ENCODE measurements around the gene CAMTA1. TPM values are rescaled to one million over a fixed set of nuclear protein-coding genes. Genes with fewer than 3 reads are reported as not detected.

Gene CAMTA1
- total RNA-seq, 1 experiment from 2014 or later: 69.5 TPM

DNA sequence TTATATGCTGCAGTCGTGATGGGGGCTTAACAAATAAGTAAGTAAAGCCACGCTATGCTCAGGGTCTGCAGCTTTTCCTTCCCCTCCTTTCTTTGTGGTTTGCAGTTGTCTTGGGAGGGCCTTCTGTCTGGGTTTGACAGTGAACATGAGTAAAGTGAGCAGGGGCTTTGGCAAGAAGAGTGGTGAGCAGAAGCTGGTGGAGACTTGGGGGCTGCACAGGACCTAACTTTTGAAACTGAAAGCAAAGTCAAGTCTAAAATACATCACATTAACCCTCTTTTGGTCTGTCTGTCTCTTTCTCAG is 617.2 kb downstream of the CAMTA1 start:
- H3K4me1 ChIP-seq (ENCODE audit: control insufficient read depth in 1 of 2, insufficient read depth in 2 of 2, low read length in 2 of 2): peaks cover 17 to 24% of the 10 kb centered on the region in 2 experiments
- H3K9me2 ChIP-seq (ENCODE audit: insufficient read depth): no peaks in the 10 kb centered on the region
- H3K4me2 ChIP-seq (ENCODE audit: low read length): peak overlapping the region; percentile 67
- peak overlapping the region; percentile 34; the same call in 1 of the 2 replicates for H3K9ac ChIP-seq (ENCODE audit: low read length)
- peak overlapping the region; percentile 36 for H3K27ac ChIP-seq (ENCODE audit: low read depth, low read length)
- H3K27me3 ChIP-seq (ENCODE audit: insufficient read depth, low read length): no peaks in the 10 kb centered on the region
- H3K9me3 ChIP-seq (ENCODE audit: control insufficient read depth in 1 of 2, insufficient read depth in 1 of 2, low read depth in 1 of 2, low read length in 2 of 2): peaks cover 0 to 5% of the 10 kb centered on the region in 2 experiments; a peak in 1 of 4 replicates
- ATAC-seq: no peak
- H3K4me3 ChIP-seq (replicated peaks in 1 of 2; ENCODE audit: low read depth in 1 of 2, low read length in 2 of 2): no peak overlapping the region
- TF ChIP-seq ATF3 (IDR thresholded peaks at IDR 0.05) (no peak), ZFX (IDR thresholded peaks at IDR 0.05) (no peak), SRF (IDR thresholded peaks at IDR 0.05; ENCODE audit: low read depth) (no peak), POLR2AphosphoS5 (IDR thresholded peaks at IDR 0.05; ENCODE audit: low read depth, low read length) (no peak), REST (IDR thresholded peaks at IDR 0.05; ENCODE audit: low read depth) (no peak)
- no TSS peak for BruUV-seq (replicated peaks)
- no peak overlapping the region for H2AFZ ChIP-seq (ENCODE audit: low read depth, low read length, poor library complexity, severe bottlenecking)
- DNase-seq (ENCODE audit: low read depth, low spot score): no peak
- CTCF ChIA-PET: no interaction called here
- H4K20me1 ChIP-seq (ENCODE audit: insufficient read depth): no peaks in the 10 kb centered on the region
- no peaks in the 10 kb centered on the region for H3K79me2 ChIP-seq (ENCODE audit: insufficient read depth, low read length)
- RAD21 ChIA-PET (ENCODE audit: low non-redundant PET in 1 of 2, low total read pairs in 2 of 2, uncharacterized antibody in 2 of 2, unreplicated experiment in 2 of 2): no interaction called here
- H3K36me3 ChIP-seq (ENCODE audit: control insufficient read depth in 1 of 2, insufficient read depth in 2 of 2, low read length in 2 of 2): no peaks in the 10 kb centered on the region
- POLR2A ChIA-PET: no interaction called here
- intact Hi-C loops (cut with micrococcal nuclease): loop anchor here (5.0 kb wide), 1 partner anchor 100 kb away; no protein-coding TSS in a partner anchor

Data from HCT116 (cell line).